Activated CD4-positive, alpha-beta T cell treated with anti-CD3 and anti-CD28 coated beads, Interleukin-2, Interleukin-4, amounts not matched to agents 100 ng/mL and 50 ng/mL, durations not matched to agents 16 hours and 8 hours (primary cell): ENCODE results near the gene SEPTIN14.
"Not testable (repeated sequence)": the region's sequence is repeated elsewhere in the genome, so short reads cannot be mapped to it uniquely, and the experiment has no call there.

Source experiments
- DNase-seq: peaks from one replicate; pipeline ENCODE4 v3.0.0-alpha.2; 2020; ENCODE audit warnings: low spot score

SEPTIN14 gene

DNA sequence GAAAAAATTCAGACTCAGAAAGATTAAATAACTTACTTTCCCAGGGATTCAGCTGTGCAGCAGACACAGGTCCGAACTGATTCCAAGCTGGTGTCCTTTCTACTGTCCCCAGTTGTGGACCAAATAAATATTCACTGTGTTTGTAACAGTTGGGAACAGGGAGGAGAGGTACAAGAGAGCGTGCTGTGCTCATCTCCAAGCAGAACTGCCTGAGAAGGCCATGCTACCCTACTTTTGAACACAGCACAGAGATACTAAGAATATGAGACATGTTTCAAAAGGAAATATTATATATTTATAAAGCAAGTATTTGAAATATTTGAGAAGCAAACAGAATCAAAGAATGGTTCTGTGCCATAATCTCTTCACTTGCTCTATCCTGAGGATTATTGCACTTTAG lies at the start of gene SEPTIN14:
SEPTIN14 (minus strand) TSS at position 101 of the 400 bp plus-strand sequence. CDS start 756 bp downstream, outside the sequence.
- DNase-seq, result not testable (repeated sequence)

DNA sequence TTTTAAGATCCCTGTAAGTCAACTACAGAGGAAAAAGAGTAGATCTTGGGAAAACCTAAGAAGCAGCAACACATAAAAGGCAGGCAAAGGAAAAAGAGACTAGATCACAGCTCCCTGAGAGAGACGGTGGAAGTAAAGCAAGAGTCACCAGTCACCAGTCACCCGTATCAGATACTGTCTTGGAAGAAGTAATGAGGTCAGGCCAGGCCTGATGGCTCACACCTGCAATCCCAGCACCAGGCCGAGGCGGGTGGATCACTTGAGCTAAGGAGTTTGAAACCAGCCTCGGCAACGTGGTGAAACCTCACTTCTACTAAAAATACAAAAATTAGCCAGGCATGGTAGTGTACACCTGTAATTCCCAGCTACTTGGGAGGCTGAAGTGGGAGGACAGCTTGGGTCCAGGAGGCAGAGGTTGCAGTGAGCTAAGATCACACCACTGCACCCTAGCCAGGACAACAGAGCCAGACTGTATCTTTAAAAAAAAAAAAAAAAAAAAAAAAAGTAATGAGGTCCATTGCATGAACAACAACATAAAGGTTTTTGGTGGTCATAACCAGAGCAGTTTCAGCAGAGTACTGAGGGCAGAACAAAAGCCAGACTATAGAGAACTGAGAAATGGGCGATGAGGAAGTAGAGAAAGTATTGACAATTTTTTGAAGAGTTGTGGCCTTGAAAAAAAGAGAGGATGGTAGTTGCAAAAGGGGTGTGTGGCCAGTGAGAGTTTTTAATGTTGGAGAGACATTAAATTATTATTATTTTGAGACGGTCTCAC lies 41.6 kb upstream of the SEPTIN14 start:
- no peak for DNase-seq

DNA sequence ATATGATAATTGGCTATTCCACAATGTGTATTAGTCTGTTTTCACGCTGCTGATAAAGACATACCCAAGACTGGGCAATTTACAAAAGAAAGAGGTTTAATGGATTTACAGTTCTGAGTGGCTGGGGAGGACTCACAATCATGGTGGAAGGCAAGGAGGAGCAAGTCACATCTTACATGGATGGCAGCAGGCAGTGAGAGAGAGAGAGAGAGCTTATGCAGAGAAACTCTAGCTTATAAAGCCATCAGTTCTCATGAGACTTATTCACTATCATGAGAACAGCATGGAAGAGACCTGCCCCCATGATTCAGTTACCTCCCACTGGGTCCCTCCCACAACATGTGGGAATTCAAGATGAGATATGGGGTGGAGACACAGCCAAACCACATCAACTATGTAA lies 38.5 kb upstream of the SEPTIN14 start:
- DNase-seq, result not testable (repeated sequence)

DNA sequence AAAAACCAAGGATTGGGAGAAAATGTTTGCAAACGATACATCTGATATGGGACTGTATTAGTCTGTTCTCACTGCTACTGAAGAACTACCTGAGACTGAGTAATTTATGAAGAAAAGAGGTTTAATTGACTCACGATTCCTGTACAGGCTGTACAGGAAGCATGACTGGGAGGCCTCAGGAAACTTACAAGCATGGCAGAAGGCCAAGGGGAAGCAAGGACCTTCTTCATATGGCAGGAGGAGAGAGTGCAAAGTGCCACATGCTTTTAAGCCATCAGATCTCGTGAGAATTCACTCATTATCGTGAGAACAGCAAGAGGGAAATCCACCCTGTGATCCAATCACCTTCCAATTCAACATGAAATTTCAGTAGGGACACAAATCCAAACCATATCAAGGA lies 35.7 kb upstream of the SEPTIN14 start:
- DNase-seq, result no peak

DNA sequence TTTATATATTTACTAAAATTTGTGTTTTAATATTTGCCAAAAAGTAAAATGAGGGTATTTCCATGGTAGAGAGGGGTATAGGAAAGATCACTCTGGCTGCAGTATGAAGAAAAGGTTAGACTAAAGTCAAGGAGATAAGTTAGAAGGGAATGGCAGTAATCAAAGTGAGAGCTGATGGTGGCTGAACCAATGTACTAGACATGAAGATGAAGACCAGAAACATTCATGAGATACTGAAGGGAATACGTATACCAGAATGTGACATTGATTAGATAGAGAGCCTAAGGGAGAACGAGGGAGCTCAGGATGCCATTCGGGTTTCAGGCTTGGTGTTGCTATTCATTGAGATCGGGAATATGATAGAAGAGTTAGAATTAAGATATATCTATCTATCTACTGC lies 32.5 kb upstream of the SEPTIN14 start:
- no peak for DNase-seq

DNA sequence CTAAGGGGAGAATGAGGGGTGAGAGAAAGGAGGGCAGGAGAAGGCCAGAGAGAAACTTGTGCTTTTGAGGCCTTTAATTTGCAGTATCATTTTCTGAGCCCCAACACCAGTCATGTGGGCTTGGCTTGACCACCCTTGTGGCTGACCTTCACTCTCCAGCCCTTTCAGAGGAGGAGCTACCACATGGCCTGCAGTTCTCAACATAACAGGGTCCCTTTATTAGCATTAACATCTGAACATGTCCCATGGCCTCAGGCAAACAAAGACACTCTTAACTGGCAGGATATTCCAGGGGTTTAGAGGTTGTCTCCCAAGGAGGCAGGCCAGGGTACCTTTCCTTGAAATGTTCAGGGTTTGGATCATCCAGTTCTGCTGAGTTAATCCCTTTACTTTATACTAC lies 31.4 kb upstream of the SEPTIN14 start:
- no peak for DNase-seq

DNA sequence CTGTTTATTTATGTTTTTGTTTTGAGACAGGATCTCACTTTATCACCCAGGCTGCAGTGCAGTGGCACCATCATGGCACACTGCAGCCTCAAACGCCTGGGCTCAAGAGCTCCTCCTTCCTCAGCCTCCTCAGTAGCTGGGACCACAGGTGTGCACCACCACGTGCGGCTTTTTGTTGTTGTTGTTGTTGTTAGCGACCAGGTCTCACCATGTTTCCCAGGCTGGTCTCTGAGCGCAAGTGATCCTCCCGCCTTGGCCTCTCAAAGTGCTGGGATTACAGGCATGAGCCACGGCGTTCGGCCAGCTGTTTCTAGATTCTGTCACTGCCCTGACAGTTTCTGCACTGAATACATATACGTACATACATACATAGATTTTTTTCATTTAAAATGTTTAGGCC lies 25.8 kb upstream of the SEPTIN14 start:
- DNase-seq, result not testable (repeated sequence)

DNA sequence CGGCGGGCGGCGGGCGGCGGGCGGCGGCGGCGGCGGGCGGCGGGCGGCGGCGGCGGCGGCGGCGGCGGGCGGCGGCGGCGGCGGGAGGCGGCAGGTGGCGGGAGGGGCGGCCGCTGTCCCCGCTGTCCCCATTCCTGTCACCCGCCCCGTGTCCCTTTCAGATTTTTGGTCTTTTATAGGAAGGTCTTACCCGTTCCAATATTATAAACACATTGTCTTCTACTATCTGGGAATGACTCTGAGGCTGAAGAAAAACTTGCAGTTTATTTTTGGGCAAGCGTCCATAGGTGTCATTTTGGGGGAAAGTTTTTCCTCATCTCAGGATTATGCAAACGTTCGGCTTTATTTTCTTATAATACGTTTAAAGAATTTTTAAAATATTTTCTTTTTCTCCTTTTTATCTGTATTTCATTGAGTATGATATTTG lies 25.3 kb upstream of the SEPTIN14 start:
- no peak for DNase-seq

DNA sequence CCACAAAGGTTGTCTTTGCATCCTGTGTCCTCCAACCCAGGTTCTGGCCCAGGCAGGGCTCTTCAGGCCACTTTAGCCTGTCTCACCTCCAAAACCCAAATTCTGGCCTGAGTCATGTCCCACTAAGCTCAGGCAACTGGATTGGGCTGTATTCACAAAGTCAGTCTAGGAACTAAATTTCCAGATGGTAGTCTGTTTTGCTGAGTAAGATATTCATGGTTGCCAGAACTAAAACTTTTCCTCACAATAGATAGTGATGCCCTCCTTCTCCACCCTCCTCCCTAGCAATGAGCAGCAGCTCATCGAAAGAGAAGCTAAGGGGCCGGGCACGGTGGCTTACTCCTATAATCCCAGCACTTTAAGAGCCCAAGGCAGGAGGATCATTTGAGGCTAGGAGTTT lies 21.8 kb upstream of the SEPTIN14 start:
- DNase-seq, result no peak

DNA sequence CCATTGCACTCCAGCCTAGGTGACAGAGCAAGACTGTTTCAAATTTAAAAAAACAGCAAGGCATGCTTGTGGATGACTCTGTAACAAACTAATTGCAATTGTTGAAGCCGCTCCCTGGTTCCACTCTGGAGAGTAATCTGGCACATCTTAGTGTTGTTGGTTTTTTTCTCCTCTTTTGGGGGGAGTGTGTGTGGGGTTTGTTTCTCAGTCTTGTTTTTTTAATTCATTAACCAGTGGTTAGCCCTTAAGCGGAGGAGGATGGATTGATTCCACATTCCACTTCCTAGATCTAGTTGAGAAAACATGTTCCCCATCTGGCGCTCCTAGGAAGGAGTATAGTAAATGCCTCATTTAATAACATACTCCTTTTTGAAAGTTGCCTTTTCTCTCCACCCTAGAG lies 16.1 kb upstream of the SEPTIN14 start:
- DNase-seq, result no peak

DNA sequence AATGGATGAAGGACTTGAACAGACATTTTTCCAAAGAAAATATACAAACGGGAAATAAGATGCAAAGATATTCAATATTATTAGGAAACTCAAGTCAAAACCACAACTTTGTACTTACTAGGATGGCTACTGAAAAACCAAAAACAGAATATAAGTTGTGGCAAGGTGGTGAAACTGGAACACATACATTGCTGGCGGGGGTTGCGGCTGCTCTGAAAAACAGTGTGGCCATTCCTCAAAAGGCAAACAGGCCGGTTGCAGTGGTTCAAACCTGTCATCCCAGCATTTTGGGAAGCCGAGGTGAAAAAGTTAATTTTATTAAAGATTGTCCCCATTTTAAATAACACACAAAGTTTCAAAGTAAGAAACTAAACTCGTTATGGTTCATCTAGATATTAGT lies 14.8 kb upstream of the SEPTIN14 start:
- DNase-seq, result no peak

DNA sequence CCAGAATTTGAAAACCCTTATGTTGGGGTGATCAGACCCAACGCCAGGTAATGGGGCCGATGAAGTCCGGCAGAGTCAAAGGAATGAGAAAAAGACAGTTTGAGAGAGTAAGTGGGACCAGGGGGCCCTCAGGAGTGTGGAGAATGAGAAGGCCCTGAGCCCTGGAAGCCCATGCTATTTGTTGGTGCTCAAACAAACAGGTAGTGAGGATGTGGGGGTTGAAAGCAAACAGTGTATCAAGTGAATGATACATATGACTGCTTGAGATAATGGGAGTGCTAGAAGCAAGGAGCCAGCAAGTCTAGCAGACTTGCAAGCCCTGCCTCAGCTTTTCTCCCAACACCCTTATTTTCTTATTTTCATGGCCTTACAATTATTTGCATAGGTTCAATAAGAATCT lies 11.2 kb upstream of the SEPTIN14 start:
- DNase-seq, result no peak

DNA sequence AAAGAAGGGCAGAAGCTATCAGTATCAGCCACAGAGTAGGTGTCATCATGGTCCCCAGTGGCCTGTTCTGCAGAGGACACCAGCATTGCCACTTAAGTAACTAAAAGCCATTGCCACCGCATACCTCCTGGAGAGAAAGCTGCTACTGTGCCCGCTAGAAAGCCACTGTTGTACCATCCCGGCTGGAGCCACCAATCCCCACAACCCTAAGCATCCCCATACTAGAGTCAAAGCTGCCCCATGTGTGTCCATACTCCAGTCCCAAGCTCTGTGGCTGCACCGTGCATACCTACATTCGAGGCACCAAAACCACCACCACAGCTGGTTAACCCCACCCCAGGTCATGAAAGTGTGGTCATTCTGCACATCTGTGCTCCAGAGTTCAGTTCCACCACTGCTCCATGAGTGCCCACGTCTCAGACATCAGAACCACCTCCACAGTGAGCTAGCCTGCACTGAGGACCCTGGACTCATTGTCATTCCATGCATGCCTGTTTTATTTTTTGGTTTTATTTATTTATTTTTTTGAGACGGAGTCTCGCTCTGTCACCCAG lies 9.5 kb upstream of the SEPTIN14 start:
- no peak for DNase-seq

DNA sequence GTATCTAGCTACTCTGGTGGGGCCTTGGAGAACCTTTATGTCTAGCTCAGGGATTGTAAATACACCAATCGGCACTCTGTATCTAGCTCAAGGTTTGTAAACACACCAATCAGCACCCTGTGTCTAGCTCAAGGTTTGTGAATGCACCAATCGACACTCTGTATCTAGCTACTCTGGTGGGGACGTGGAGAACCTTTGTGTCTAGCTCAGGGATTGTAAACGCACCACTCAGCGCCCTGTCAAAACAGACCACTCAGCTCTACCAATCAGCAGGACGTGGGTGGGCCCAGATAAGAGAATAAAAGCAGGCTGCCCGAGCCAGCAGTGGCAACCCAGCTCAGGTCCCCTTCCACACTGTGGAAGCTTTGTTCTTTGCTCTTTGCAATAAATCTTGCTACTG lies 6.4 kb upstream of the SEPTIN14 start:
- DNase-seq, result not testable (repeated sequence)

DNA sequence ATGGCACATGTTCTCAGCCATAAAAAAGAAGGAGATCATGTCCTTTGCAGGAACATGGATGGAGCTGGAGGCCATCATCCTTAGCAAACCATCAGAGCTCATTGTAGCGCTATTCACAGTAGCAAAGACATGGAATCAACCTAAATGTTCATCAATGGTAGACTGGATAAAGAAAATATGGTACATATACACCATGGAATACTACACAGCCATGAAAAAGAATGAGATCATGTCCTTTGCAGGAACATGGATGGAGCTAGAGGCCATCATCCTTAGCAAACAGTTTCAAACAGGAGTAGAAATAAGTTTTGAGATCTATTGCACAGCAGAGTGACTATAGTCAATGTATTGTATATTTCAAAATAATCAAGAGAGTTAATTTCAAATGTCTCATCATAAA lies 17.4 kb downstream of the SEPTIN14 start:
- not testable (repeated sequence) for DNase-seq

DNA sequence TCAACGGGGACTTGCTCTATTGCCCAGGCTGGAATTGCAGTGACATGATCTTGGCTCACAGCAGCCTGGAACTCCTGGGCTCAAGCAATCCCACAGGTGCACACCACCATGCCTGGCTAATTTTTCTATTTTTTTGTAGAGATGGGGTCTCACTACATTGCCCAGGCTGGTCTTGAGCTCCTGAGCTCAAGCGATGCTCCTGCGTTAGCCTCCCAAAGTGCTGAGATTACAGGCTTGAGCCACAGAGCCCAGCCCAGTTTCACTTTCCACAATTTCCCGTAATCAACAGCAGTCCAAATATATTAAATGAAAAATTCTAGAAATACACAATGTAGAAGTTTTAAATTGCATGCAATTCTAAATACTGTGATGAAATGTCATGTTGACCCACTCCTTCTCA lies 24.0 kb downstream of the SEPTIN14 start:
- no peak for DNase-seq

DNA sequence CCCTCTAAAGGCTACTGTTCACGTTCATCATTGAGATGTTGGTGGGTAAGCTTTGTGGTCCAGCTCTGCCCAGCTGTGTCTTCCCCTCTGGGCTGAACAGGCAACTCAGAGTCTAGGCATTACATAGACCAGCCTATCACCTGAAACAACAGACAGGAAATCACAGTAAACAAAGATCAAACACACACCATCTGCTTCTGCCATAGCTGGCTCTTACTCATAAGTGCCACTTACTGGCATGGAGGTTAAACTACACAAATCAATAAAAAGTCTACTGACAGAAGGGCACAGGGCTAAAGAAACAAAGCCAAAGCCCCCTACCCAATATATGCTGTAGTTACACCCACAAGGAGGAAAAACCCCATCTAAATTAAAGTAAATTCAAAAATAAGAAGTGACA lies 35.0 kb downstream of the SEPTIN14 start:
- DNase-seq, result no peak

DNA sequence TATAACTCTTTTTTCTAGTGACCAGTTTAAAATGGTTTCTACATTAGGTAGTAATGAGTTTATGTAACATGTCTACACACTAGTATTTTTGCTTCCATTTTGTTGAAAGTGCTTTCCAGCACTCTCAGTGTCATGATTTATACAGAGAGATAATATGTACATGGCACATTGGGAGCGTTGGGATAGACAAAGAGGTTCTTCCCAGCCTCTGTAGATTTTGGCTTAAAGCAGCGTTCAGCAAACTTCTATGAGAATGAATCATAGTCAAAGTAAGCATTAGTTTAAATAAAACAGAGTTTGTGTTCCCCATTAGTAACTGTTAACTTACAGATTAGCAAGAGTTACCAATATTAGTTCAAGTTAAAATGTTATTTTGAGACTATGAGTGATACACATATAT lies 43.9 kb downstream of the SEPTIN14 start:
- DNase-seq, result no peak

DNA sequence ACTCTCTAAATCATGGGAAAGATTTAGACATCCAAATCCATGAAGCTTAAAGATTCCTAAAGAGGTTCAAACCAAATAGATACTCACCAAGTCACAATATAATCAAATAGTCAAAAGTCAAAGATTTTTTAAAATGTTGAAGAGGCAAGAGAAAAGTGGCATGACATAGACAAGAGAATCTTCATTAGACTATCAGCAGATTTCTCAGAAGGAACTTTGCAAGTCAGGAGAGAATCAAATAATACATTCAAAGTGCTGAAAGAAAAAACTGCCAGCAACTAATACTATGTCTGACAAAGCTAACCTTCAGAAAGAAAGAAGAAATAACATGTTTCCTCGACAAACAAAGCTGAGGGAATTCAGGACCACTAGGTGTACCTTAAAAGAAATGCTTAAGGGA lies 65.3 kb downstream of the SEPTIN14 start:
- not testable (repeated sequence) for DNase-seq

DNA sequence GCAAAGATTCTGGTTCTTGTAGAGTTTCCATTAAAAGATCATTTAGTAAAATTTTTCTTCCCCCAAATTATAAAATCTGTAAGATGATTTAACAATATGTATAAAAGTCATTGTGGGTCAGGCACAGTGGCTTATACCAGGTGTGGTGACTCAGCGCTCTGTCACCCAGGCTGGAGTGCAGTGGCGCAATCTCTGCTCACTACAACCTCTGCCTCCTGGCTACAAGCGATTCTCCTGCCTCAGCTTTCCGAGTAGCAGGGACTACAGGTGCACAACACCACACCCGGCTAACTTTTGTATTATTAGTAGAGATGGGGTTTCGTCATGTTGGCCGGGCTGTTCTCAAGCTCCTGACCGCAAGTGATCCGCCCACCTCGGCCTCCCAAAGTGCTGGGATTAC lies 68.0 kb downstream of the SEPTIN14 start:
- no peak for DNase-seq

DNA sequence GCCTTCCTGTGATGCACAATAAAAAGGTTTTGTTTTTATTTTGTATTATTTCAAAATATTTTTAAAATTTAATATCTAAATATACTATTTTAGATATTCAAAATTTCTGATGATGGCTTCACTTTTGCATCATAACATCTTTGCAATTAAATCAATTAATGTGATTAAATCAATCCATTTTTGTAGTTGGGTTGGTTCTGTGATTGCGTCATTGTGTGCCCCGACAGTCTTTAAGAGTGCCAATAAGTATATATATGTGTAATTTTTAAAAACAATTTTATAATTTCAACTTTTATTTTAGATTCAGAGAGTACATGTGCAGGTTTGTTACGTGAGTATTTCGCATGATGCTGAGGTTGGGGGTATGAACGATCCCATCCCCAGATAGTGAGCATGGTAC lies 70.5 kb downstream of the SEPTIN14 start:
- no peak for DNase-seq

DNA sequence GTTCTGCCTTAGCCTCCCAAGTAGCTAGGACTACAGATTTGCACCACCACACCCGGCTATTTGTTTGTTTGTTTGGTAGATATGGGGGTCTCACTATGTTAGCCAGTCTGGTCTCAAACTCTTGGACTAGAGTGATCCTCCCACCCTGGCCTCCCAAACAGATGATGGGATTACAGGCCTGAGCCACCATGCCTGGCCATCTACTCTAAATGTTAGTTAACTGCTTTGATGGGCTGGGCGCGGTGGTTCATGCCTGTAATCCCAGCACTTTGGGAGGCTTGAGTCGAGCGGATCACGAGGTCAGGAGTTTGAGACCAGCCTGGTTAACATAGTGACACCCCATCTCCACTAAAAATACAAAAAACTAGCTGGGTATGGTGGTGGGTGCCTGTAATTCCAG lies 74.8 kb downstream of the SEPTIN14 start:
- no peak for DNase-seq

DNA sequence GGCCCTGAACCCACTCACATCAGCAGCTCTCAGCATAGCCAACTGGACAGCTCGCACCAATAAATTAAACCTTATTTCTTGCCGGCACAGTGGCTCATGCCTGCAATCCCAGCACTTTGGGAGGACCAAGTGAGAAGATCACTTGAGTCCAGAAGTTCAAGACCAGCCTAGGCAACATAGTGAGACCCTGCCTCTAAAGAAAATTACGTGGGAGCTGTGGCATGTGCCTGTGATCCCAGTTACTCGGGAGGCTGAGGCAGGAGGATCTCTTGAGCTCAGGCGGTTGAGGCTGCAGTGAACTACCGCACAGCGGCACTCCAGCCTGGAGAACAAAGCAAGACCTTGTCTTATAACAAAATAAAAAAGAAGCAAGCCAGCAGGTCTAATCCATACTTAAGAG lies 75.7 kb downstream of the SEPTIN14 start:
- no peak for DNase-seq

DNA sequence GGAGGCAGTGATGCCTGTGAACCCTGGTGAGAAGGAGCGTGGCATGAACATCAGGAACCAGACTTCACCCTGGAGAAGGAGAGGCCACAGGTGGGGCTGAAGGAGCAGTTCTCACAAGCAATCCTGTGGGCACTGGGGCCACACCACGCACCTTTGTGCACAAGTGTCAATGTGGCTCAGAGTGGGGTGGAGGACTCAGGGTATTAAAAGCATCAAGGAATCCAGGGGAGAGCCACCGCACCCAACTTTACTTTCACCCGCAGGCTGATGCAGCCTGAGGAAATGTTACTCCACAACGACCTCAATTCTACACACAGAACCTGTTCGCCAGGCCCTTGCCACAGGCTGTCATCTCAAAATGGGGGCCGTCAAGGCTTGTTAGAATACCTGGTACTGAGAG lies 77.1 kb downstream of the SEPTIN14 start:
- not testable (repeated sequence) for DNase-seq
